ENCODE measurements around the gene TMEM201.
"Not testable (repeated sequence)": the region's sequence is repeated elsewhere in the genome, so short reads cannot be mapped to it uniquely, and the experiment has no call there.

The TMEM201 gene

DNA sequence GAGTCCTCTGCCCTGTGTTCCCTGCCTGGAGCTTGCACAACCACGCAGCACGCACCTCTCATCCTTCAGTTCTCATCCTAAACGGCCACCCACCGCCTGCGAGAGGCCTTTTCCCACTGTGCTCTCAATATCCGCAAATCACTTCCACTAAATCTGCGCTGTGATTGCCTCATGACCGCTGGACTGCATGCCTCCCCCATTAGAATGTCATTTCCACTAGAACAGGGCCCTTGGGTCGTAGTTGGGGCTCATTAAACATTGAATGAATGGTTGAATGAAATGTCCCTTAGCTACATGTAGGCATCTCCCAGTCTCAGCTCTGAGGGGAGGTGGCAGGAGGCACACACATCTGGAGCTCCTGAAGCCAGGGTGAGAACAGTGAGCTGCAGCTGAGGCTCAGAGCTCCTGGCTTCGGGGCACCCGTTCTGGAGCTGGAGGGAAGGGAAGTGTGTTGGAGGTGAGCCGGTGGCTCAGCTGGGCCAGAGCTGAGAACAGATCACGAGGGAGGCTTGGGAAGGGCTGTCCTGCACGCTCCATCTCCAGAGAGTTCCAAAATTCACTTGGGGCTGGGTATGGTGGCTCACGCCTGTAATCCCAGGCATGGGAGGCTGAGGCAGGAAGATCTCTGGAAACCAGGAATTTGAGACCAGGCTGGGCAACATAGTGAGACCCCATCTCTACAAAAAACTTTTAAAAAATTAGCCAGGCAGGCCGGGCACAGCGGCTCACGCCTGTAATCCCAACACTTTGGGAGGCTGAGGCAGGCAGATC is 30.4 kb downstream of the TMEM201 start:
- H3K36me3 ChIP-seq = no peaks in the 10 kb centered on the region
- H3K9me3 ChIP-seq = no peaks in the 10 kb centered on the region
- no peaks in the 10 kb centered on the region for H3K27me3 ChIP-seq
- no peak for DNase-seq
- TF ChIP-seq, protein P1, sequence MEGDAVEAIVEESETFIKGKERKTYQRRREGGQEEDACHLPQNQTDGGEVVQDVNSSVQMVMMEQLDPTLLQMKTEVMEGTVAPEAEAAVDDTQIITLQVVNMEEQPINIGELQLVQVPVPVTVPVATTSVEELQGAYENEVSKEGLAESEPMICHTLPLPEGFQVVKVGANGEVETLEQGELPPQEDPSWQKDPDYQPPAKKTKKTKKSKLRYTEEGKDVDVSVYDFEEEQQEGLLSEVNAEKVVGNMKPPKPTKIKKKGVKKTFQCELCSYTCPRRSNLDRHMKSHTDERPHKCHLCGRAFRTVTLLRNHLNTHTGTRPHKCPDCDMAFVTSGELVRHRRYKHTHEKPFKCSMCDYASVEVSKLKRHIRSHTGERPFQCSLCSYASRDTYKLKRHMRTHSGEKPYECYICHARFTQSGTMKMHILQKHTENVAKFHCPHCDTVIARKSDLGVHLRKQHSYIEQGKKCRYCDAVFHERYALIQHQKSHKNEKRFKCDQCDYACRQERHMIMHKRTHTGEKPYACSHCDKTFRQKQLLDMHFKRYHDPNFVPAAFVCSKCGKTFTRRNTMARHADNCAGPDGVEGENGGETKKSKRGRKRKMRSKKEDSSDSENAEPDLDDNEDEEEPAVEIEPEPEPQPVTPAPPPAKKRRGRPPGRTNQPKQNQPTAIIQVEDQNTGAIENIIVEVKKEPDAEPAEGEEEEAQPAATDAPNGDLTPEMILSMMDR (IDR thresholded peaks at IDR 0.05; ENCODE audit: low read depth, low read length) = no peak
- H3K4me1 ChIP-seq = no peaks in the 10 kb centered on the region
- H3K4me3 ChIP-seq (ENCODE audit: low read depth, low read length) = no peak overlapping the region

DNA sequence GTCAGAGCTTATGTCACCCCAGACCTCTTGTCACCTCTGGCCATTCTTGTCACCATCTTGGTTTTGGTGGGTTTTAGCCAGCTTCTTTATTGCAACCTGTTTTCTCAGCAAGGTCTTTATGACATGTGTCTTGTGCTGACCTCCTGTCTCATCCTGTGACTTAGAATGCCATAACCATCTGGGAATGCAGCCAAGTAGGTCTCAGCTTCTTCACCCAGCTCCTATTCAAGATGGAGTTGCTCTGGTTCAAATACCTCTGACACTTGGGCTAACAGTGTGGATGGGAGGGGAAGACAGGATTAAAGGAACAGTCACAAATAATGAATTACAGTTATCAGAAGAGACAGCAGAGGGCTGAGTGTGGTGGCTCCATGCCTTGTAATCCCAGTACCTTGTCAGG is 32.3 kb downstream of the TMEM201 start:
- H3K9me3 ChIP-seq = no peaks in the 10 kb centered on the region
- TF ChIP-seq, protein P1 (IDR thresholded peaks at IDR 0.05; ENCODE audit: low read depth, low read length) = no peak
- H3K4me1 ChIP-seq = no peaks in the 10 kb centered on the region
- no peaks in the 10 kb centered on the region for H3K27me3 ChIP-seq
- DNase-seq = no peak
- H3K36me3 ChIP-seq = no peaks in the 10 kb centered on the region
- H3K4me3 ChIP-seq (ENCODE audit: low read depth, low read length) = no peak overlapping the region

DNA sequence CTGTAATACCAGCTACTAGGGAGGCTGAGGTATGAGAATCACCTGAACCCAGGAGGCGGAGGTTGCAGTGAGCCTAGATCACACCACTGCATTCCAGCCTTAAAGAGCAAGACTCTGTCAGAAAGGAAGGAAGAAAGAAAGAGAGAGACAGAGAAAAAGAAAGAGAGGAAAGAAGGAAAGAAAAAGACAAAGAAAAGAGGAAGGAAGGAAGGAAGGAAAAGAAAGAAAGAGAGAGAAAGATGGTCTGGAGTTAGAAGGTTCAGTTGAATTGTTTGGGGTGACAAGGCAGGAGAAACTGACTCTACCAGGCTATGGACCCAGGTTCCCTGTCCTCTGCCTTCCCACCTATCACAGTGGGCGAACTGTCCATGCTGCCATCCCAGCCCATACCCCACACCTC is 35.4 kb downstream of the TMEM201 start:
- Histone ChIP-seq H3K9me3 (no peaks in the 10 kb centered on the region), H3K4me3 (ENCODE audit: low read depth, low read length) (no peak overlapping the region), H3K27me3 (no peaks in the 10 kb centered on the region), H3K36me3 (no peaks in the 10 kb centered on the region), H3K4me1 (no peaks in the 10 kb centered on the region)
- TF ChIP-seq, protein P1 (IDR thresholded peaks at IDR 0.05; ENCODE audit: low read depth, low read length) = no peak
- no peak for DNase-seq

DNA sequence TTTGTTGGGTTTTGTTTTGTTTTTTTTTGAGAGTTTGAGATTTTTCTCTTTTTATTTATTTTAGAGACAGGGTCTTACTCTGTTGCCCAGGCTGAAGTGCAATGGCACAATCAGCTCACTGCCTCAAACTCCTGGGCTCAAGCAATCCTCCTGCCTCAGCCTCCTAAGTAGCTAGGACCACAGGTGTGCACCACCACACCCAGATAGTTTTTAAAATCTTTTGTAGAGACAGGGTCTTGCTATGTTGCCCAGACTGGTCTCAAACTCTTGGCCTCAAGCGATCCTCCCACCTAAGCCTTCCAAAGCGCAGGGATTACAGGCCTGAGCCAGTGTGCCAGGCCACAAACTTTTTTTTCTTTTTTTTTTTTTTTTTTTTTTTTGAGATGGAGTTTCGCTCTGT is 36.3 kb downstream of the TMEM201 start:
- DNase-seq; H3K4me3 ChIP-seq (ENCODE audit: low read depth, low read length); H3K9me3 ChIP-seq; H3K4me1 ChIP-seq; H3K36me3 ChIP-seq; H3K27me3 ChIP-seq: not testable (repeated sequence)

GRCh38 chr1:9626201-9626608 is 37.5 kb downstream of the TMEM201 start:
- no peaks in the 10 kb centered on the region for H3K36me3 ChIP-seq
- DNase-seq = no peak
- H3K27me3 ChIP-seq = no peaks in the 10 kb centered on the region
- TF ChIP-seq, protein P1 (IDR thresholded peaks at IDR 0.05; ENCODE audit: low read depth, low read length) = no peak
- no peaks in the 10 kb centered on the region for H3K9me3 ChIP-seq
- peak overlapping the region; percentile 58; the same call in 1 of the 2 replicates for H3K4me3 ChIP-seq (ENCODE audit: low read depth, low read length)
- H3K4me1 ChIP-seq = no peaks in the 10 kb centered on the region

DNA sequence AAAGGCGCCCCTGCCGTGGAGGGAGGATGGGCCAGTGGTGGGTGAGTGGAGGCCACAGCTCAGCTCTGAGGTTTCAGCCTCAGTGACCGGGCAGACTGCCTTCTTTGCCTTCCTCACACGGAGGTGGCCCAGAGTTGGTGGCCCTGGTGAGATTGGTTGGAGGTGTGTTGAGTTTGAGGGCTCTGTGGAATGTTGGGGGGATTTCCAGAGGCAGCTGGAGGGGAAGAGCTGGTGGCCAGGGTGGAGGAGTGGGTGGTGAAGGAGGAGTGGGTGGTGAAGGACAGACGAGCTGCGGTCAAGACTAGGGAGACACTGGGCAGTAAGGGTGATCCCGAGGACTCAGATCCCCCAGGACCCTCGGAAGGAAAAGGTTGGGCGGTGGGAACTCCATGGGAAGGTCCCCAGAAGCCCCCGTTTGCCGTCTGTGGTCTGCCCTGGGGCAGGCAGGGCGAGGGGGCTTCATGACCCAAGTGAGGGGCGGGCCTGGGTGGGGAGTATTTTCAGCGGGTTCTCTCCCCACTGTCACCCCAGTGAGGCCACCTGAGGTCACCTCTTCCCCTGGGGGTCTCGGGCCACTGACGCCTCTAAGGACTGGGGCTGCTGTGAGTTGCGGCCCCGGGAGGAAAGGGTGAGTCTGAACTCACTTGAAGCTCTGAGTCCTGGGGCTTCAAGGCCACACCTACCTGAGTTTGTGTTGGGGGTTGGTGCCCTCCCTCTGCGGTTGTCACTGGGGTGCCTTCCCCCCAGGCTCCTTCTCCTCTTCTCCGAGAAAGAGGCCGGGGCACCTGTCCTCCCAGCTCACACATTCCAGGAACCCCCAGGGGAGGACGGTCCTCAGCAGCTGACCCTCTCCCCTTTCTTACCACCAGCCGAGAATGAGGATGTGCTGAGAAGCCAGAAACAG is 40.1 kb downstream of the TMEM201 start:
- H3K36me3 ChIP-seq = no peaks in the 10 kb centered on the region
- no peaks in the 10 kb centered on the region for H3K4me1 ChIP-seq
- H3K27me3 ChIP-seq = no peaks in the 10 kb centered on the region
- no peaks in the 10 kb centered on the region for H3K9me3 ChIP-seq
- TF ChIP-seq, protein P1 (IDR thresholded peaks at IDR 0.05; ENCODE audit: low read depth, low read length) = no peak
- DNase-seq = no peak
- H3K4me3 ChIP-seq (ENCODE audit: low read depth, low read length) = no peak overlapping the region

Measured in BE2C (cell line).